ENCODE data around the gene THUMPD1.
"Not testable (repeated sequence)": the region's sequence is repeated elsewhere in the genome, so short reads cannot be mapped to it uniquely, and the experiment has no call there.

Gene THUMPD1

GRCh38 chr16:20760346-20760745 lies 18.7 kb upstream of the THUMPD1 start:
- no peaks in the 10 kb centered on the region for H3K27me3 ChIP-seq (ENCODE audit: control insufficient read depth, low read length)
- H3K9me2 ChIP-seq (replicated peaks; ENCODE audit: control insufficient read depth, low read length): no peaks in the 10 kb centered on the region
- H3K36me3 ChIP-seq (ENCODE audit: control insufficient read depth, low read length): no peaks in the 10 kb centered on the region
- no peak overlapping the region for H3K27ac ChIP-seq (ENCODE audit: low read depth, low read length)
- TF ChIP-seq CTCF (IDR thresholded peaks at IDR 0.05; ENCODE audit: low read depth, low read length, poor library complexity, severe bottlenecking) (no peak), EZH2phosphoT487 (IDR thresholded peaks at IDR 0.05; ENCODE audit: borderline replicate concordance, low read length) (no peak)
- no peaks in the 10 kb centered on the region for H4K20me1 ChIP-seq (ENCODE audit: control insufficient read depth, insufficient read depth, low read depth, low read length)
- no peak overlapping the region for H3K4me3 ChIP-seq (ENCODE audit: low read length)
- peaks cover 13% of the 10 kb centered on the region for H3K4me1 ChIP-seq (ENCODE audit: control insufficient read depth, low read length)
- no peak overlapping the region for H3K4me2 ChIP-seq (ENCODE audit: low read length)
- H3K9me3 ChIP-seq (ENCODE audit: control insufficient read depth, insufficient read depth, low read length): peaks cover 10% of the 10 kb centered on the region
- H3F3A ChIP-seq (ENCODE audit: control insufficient read depth, insufficient read depth): no peaks in the 10 kb centered on the region
- no peaks in the 10 kb centered on the region for H3K79me2 ChIP-seq (ENCODE audit: control insufficient read depth, low read length)

- not testable (repeated sequence) for H3K79me2 ChIP-seq (ENCODE audit: control insufficient read depth, low read length); H3K9me2 ChIP-seq (replicated peaks; ENCODE audit: control insufficient read depth, low read length); H3K27me3 ChIP-seq (ENCODE audit: control insufficient read depth, low read length)
These were observed 14.2 kb upstream of the THUMPD1 start for GRCh38 chr16:20755799-20756198.

GRCh38 chr16:20755238-20755637 lies 13.6 kb upstream of the THUMPD1 start:
- Histone ChIP-seq H4K20me1 (ENCODE audit: control insufficient read depth, insufficient read depth, low read depth, low read length) (no peaks in the 10 kb centered on the region), H3K4me1 (ENCODE audit: control insufficient read depth, low read length) (no peaks in the 10 kb centered on the region), H3K9me2 (replicated peaks; ENCODE audit: control insufficient read depth, low read length) (no peaks in the 10 kb centered on the region), H3K27ac (ENCODE audit: low read depth, low read length) (no peak overlapping the region), H3K79me2 (ENCODE audit: control insufficient read depth, low read length) (no peaks in the 10 kb centered on the region), H3K4me2 (ENCODE audit: low read length) (no peak overlapping the region), H3K4me3 (ENCODE audit: low read length) (no peak overlapping the region), H3K9me3 (ENCODE audit: control insufficient read depth, insufficient read depth, low read length) (no peaks in the 10 kb centered on the region), H3K36me3 (ENCODE audit: control insufficient read depth, low read length) (no peaks in the 10 kb centered on the region), H3K27me3 (ENCODE audit: control insufficient read depth, low read length) (peaks cover 4% of the 10 kb centered on the region), H3F3A (ENCODE audit: control insufficient read depth, insufficient read depth) (no peaks in the 10 kb centered on the region)
- no peak for TF ChIP-seq EZH2phosphoT487 (IDR thresholded peaks at IDR 0.05; ENCODE audit: borderline replicate concordance, low read length)
- no peak for TF ChIP-seq CTCF (IDR thresholded peaks at IDR 0.05; ENCODE audit: low read depth, low read length, poor library complexity, severe bottlenecking)

More at GRCh38 chr16:20755799-20756198, 14.2 kb upstream of the THUMPD1 start:
- not testable (repeated sequence) for H3K4me2 ChIP-seq (ENCODE audit: low read length); H3K27ac ChIP-seq (ENCODE audit: low read depth, low read length); H4K20me1 ChIP-seq (ENCODE audit: control insufficient read depth, insufficient read depth, low read depth, low read length); H3K4me3 ChIP-seq (ENCODE audit: low read length); H3K36me3 ChIP-seq (ENCODE audit: control insufficient read depth, low read length); H3F3A ChIP-seq (ENCODE audit: control insufficient read depth, insufficient read depth); H3K4me1 ChIP-seq (ENCODE audit: control insufficient read depth, low read length); H3K9me3 ChIP-seq (ENCODE audit: control insufficient read depth, insufficient read depth, low read length)

GRCh38 chr16:20753727-20754126 lies 12.1 kb upstream of the THUMPD1 start:
- H3K79me2 ChIP-seq (ENCODE audit: control insufficient read depth, low read length): no peaks in the 10 kb centered on the region
- H3K27me3 ChIP-seq (ENCODE audit: control insufficient read depth, low read length): peaks cover 4% of the 10 kb centered on the region
- H4K20me1 ChIP-seq (ENCODE audit: control insufficient read depth, insufficient read depth, low read depth, low read length): no peaks in the 10 kb centered on the region
- TF ChIP-seq EZH2phosphoT487 (IDR thresholded peaks at IDR 0.05; ENCODE audit: borderline replicate concordance, low read length) (no peak), CTCF (IDR thresholded peaks at IDR 0.05; ENCODE audit: low read depth, low read length, poor library complexity, severe bottlenecking) (no peak)
- no peak overlapping the region for H3K4me2 ChIP-seq (ENCODE audit: low read length)
- no peaks in the 10 kb centered on the region for H3F3A ChIP-seq (ENCODE audit: control insufficient read depth, insufficient read depth)
- H3K9me3 ChIP-seq (ENCODE audit: control insufficient read depth, insufficient read depth, low read length): no peaks in the 10 kb centered on the region
- no peaks in the 10 kb centered on the region for H3K4me1 ChIP-seq (ENCODE audit: control insufficient read depth, low read length)
- no peaks in the 10 kb centered on the region for H3K9me2 ChIP-seq (replicated peaks; ENCODE audit: control insufficient read depth, low read length)
- no peaks in the 10 kb centered on the region for H3K36me3 ChIP-seq (ENCODE audit: control insufficient read depth, low read length)
- no peak overlapping the region for H3K27ac ChIP-seq (ENCODE audit: low read depth, low read length)
- H3K4me3 ChIP-seq (ENCODE audit: low read length): no peak overlapping the region
